ENCODE results near the gene ANKFY1.
"Not testable (repeated sequence)": the region's sequence is repeated elsewhere in the genome, so short reads cannot be mapped to it uniquely, and the experiment has no call there.

The ANKFY1 gene

GRCh38 chr17:4148611-4149308, 115.0 kb downstream of the ANKFY1 start:
- no peak for DNase-seq

GRCh38 chr17:4147751-4148310, 115.9 kb downstream of the ANKFY1 start:
- H3K27ac ChIP-seq (ENCODE audit: insufficient read depth, low read length, poor library complexity, severe bottlenecking), result no peak overlapping the region
- DNase-seq, result no peak
- no peaks in the 10 kb centered on the region for H3K9me3 ChIP-seq (ENCODE audit: control insufficient read depth, low read length)
- no peaks in the 10 kb centered on the region for H3K27me3 ChIP-seq (replicated peaks; ENCODE audit: control insufficient read depth, insufficient read depth, low read length, poor library complexity, severe bottlenecking)
- H3K4me3 ChIP-seq (ENCODE audit: insufficient read depth, low read depth, low read length, poor library complexity, severe bottlenecking), result no peak overlapping the region
- no peaks in the 10 kb centered on the region for H3K36me3 ChIP-seq (ENCODE audit: control insufficient read depth, insufficient read depth, low read length)
- H3K4me1 ChIP-seq (ENCODE audit: control insufficient read depth, insufficient read depth, low read length, poor library complexity, severe bottlenecking), result peaks cover 7% of the 10 kb centered on the region

More at GRCh38 chr17:4148611-4149308, 115.0 kb downstream of the ANKFY1 start:
- Histone ChIP-seq H3K4me1 (ENCODE audit: control insufficient read depth, insufficient read depth, low read length, poor library complexity, severe bottlenecking) (peaks cover 7% of the 10 kb centered on the region), H3K36me3 (ENCODE audit: control insufficient read depth, insufficient read depth, low read length) (no peaks in the 10 kb centered on the region), H3K9me3 (ENCODE audit: control insufficient read depth, low read length) (no peaks in the 10 kb centered on the region), H3K27ac (ENCODE audit: insufficient read depth, low read length, poor library complexity, severe bottlenecking) (no peak overlapping the region), H3K4me3 (ENCODE audit: insufficient read depth, low read depth, low read length, poor library complexity, severe bottlenecking) (no peak overlapping the region), H3K27me3 (replicated peaks; ENCODE audit: control insufficient read depth, insufficient read depth, low read length, poor library complexity, severe bottlenecking) (no peaks in the 10 kb centered on the region)

GRCh38 chr17:4146641-4147040, 117.1 kb downstream of the ANKFY1 start:
- H3K36me3 ChIP-seq (ENCODE audit: control insufficient read depth, insufficient read depth, low read length), result no peaks in the 10 kb centered on the region
- H3K4me3 ChIP-seq (ENCODE audit: insufficient read depth, low read depth, low read length, poor library complexity, severe bottlenecking), result no peak overlapping the region
- no peaks in the 10 kb centered on the region for H3K9me3 ChIP-seq (ENCODE audit: control insufficient read depth, low read length)
- DNase-seq, result no peak
- no peaks in the 10 kb centered on the region for H3K27me3 ChIP-seq (replicated peaks; ENCODE audit: control insufficient read depth, insufficient read depth, low read length, poor library complexity, severe bottlenecking)
- H3K4me1 ChIP-seq (ENCODE audit: control insufficient read depth, insufficient read depth, low read length, poor library complexity, severe bottlenecking), result peaks cover 10% of the 10 kb centered on the region
- no peak overlapping the region for H3K27ac ChIP-seq (ENCODE audit: insufficient read depth, low read length, poor library complexity, severe bottlenecking)

- no peaks in the 10 kb centered on the region for H3K9me3 ChIP-seq (ENCODE audit: control insufficient read depth, low read length)
- no peaks in the 10 kb centered on the region for H3K27me3 ChIP-seq (replicated peaks; ENCODE audit: control insufficient read depth, insufficient read depth, low read length, poor library complexity, severe bottlenecking)
- H3K27ac ChIP-seq (ENCODE audit: insufficient read depth, low read length, poor library complexity, severe bottlenecking), result peak overlapping the region; percentile 94
- H3K4me1 ChIP-seq (ENCODE audit: control insufficient read depth, insufficient read depth, low read length, poor library complexity, severe bottlenecking), result peaks cover 33% of the 10 kb centered on the region
- no peak for DNase-seq
- peaks cover 3% of the 10 kb centered on the region for H3K36me3 ChIP-seq (ENCODE audit: control insufficient read depth, insufficient read depth, low read length)
- peak overlapping the region; percentile 86 for H3K4me3 ChIP-seq (ENCODE audit: insufficient read depth, low read depth, low read length, poor library complexity, severe bottlenecking)
Measured at GRCh38 chr17:4144422-4144747, 119.4 kb downstream of the ANKFY1 start.

GRCh38 chr17:4143563-4144421, 120.0 kb downstream of the ANKFY1 start:
- Histone ChIP-seq H3K27me3 (replicated peaks; ENCODE audit: control insufficient read depth, insufficient read depth, low read length, poor library complexity, severe bottlenecking) (no peaks in the 10 kb centered on the region), H3K4me1 (ENCODE audit: control insufficient read depth, insufficient read depth, low read length, poor library complexity, severe bottlenecking) (peaks cover 37% of the 10 kb centered on the region), H3K27ac (ENCODE audit: insufficient read depth, low read length, poor library complexity, severe bottlenecking) (peak overlapping the region; percentile 94), H3K9me3 (ENCODE audit: control insufficient read depth, low read length) (no peaks in the 10 kb centered on the region), H3K4me3 (ENCODE audit: insufficient read depth, low read depth, low read length, poor library complexity, severe bottlenecking) (peak overlapping the region; percentile 86), H3K36me3 (ENCODE audit: control insufficient read depth, insufficient read depth, low read length) (peaks cover 3% of the 10 kb centered on the region)
- peak; percentile 83 to 88 (median 85) for DNase-seq

GRCh38 chr17:4142107-4142900, 121.5 kb downstream of the ANKFY1 start:
- Histone ChIP-seq H3K4me3 (ENCODE audit: insufficient read depth, low read depth, low read length, poor library complexity, severe bottlenecking) (peak overlapping the region; percentile 86), H3K27ac (ENCODE audit: insufficient read depth, low read length, poor library complexity, severe bottlenecking) (peak overlapping the region; percentile 94), H3K9me3 (ENCODE audit: control insufficient read depth, low read length) (no peaks in the 10 kb centered on the region), H3K36me3 (ENCODE audit: control insufficient read depth, insufficient read depth, low read length) (peaks cover 3% of the 10 kb centered on the region), H3K27me3 (replicated peaks; ENCODE audit: control insufficient read depth, insufficient read depth, low read length, poor library complexity, severe bottlenecking) (no peaks in the 10 kb centered on the region), H3K4me1 (ENCODE audit: control insufficient read depth, insufficient read depth, low read length, poor library complexity, severe bottlenecking) (peaks cover 44% of the 10 kb centered on the region)
- DNase-seq, result peak in 2 of 3 donors; percentile 6 to 30

- Histone ChIP-seq H3K27ac (ENCODE audit: insufficient read depth, low read length, poor library complexity, severe bottlenecking) (no peak overlapping the region), H3K36me3 (ENCODE audit: control insufficient read depth, insufficient read depth, low read length) (peaks cover 3% of the 10 kb centered on the region), H3K4me3 (ENCODE audit: insufficient read depth, low read depth, low read length, poor library complexity, severe bottlenecking) (no peak overlapping the region), H3K27me3 (replicated peaks; ENCODE audit: control insufficient read depth, insufficient read depth, low read length, poor library complexity, severe bottlenecking) (no peaks in the 10 kb centered on the region), H3K9me3 (ENCODE audit: control insufficient read depth, low read length) (no peaks in the 10 kb centered on the region), H3K4me1 (ENCODE audit: control insufficient read depth, insufficient read depth, low read length, poor library complexity, severe bottlenecking) (peaks cover 44% of the 10 kb centered on the region)
- no peak for DNase-seq
Measured at GRCh38 chr17:4140125-4140524, 123.7 kb downstream of the ANKFY1 start.

- not testable (repeated sequence) for H3K36me3 ChIP-seq (ENCODE audit: control insufficient read depth, insufficient read depth, low read length); H3K27me3 ChIP-seq (replicated peaks; ENCODE audit: control insufficient read depth, insufficient read depth, low read length, poor library complexity, severe bottlenecking); H3K27ac ChIP-seq (ENCODE audit: insufficient read depth, low read length, poor library complexity, severe bottlenecking); H3K9me3 ChIP-seq (ENCODE audit: control insufficient read depth, low read length); DNase-seq; H3K4me3 ChIP-seq (ENCODE audit: insufficient read depth, low read depth, low read length, poor library complexity, severe bottlenecking)
- H3K4me1 ChIP-seq (ENCODE audit: control insufficient read depth, insufficient read depth, low read length, poor library complexity, severe bottlenecking), result peaks cover 37% of the 10 kb centered on the region
Measured at GRCh38 chr17:4138906-4139526, 124.8 kb downstream of the ANKFY1 start.

- Histone ChIP-seq H3K27me3 (replicated peaks; ENCODE audit: control insufficient read depth, insufficient read depth, low read length, poor library complexity, severe bottlenecking) (no peaks in the 10 kb centered on the region), H3K27ac (ENCODE audit: insufficient read depth, low read length, poor library complexity, severe bottlenecking) (no peak overlapping the region), H3K4me1 (ENCODE audit: control insufficient read depth, insufficient read depth, low read length, poor library complexity, severe bottlenecking) (peaks cover 31% of the 10 kb centered on the region), H3K9me3 (ENCODE audit: control insufficient read depth, low read length) (no peaks in the 10 kb centered on the region), H3K4me3 (ENCODE audit: insufficient read depth, low read depth, low read length, poor library complexity, severe bottlenecking) (no peak overlapping the region), H3K36me3 (ENCODE audit: control insufficient read depth, insufficient read depth, low read length) (peaks cover 3% of the 10 kb centered on the region)
- DNase-seq, result no peak
Measured at GRCh38 chr17:4136373-4136772, 127.4 kb downstream of the ANKFY1 start.
